IMR-90 (cell line): ENCODE data around the gene TIMM44. TPM values are rescaled to one million over a fixed set of nuclear protein-coding genes. Genes with fewer than 3 reads are reported as not detected.

Source experiments
- ATAC-seq: fragments of 200-7000 bp; cut with Tn5 transposase; 2 replicates; pipeline ENCODE4 v1.9.1; 2020; ENCODE audit warnings: low read depth, mild to moderate bottlenecking, moderate library complexity
- BruUV-seq: library from RNA; stranded (reverse); fragments of 400-500 nt; replicated peaks from 2 replicates; lab custom pipeline; 2021; lab: Mats Ljungman, UMichigan
- CTCF ChIA-PET: fragments of 300-600 bp; formaldehyde crosslinking; extraction: SDS; loops from one replicate; lab custom pipeline; 2021; ENCODE audit warnings: antibody characterized with exemption; lab: Yijun Ruan, JAX
- POLR2A ChIA-PET: fragments of 300-600 bp; sonication (Branson Sonifier 250); formaldehyde crosslinking; loops from one replicate; lab custom pipeline; 2022; ENCODE audit warnings: antibody characterized with exemption; ENCODE audit not compliant: unreplicated experiment; lab: Charles Lee
- DNase-seq: peaks from one replicate; pipeline ENCODE4 v3.0.0; 2013
- H2AFZ ChIP-seq: replicated peaks from 2 replicates; pipeline ENCODE3; 2013; ENCODE audit warnings: low read length, mild to moderate bottlenecking; ENCODE audit not compliant: poor library complexity
- H2AK5ac ChIP-seq: 2 replicates; pipeline ENCODE4 v1.6.1; 2013; ENCODE audit warnings: low read depth, low read length, inconsistent platforms
- H2AK9ac ChIP-seq: replicated peaks from 2 replicates; pipeline ENCODE3; 2013; ENCODE audit warnings: mild to moderate bottlenecking, low read depth, low read length, moderate library complexity; ENCODE audit not compliant: poor library complexity
- H2BK120ac ChIP-seq: 2 replicates; pipeline ENCODE4 v1.6.1; 2013; ENCODE audit warnings: low read depth, low read length, inconsistent platforms
- H2BK15ac ChIP-seq: 3 replicates; pipeline ENCODE4 v1.6.1; 2013; ENCODE audit warnings: low read depth, low read length, inconsistent platforms
- H2BK20ac ChIP-seq: 2 replicates; pipeline ENCODE4 v1.6.1; 2013; ENCODE audit warnings: low read depth, mild to moderate bottlenecking, inconsistent platforms, low read length, moderate library complexity
- H2BK5ac ChIP-seq: 2 replicates; pipeline ENCODE4 v1.6.1; 2013; ENCODE audit warnings: mild to moderate bottlenecking, low read depth, low read length, inconsistent platforms; ENCODE audit not compliant: poor library complexity, severe bottlenecking
- H3K14ac ChIP-seq: replicated peaks from 2 replicates; pipeline ENCODE4 v1.6.1; 2013; ENCODE audit warnings: low read depth, low read length, inconsistent platforms
- H3K18ac ChIP-seq: 2 replicates; pipeline ENCODE4 v1.6.1; 2013; ENCODE audit warnings: low read depth, low read length, control low read depth
- H3K23ac ChIP-seq: 2 replicates; pipeline ENCODE4 v1.6.1; 2013; ENCODE audit warnings: low read depth, low read length, inconsistent platforms
- H3K27ac ChIP-seq: 2 replicates; pipeline ENCODE4 v1.5.1; 2013; ENCODE audit warnings: mild to moderate bottlenecking, control low read depth, low read length; ENCODE audit not compliant: insufficient read depth
- H3K27me3 ChIP-seq: 2 replicates; pipeline ENCODE4 v1.6.1; 2013; ENCODE audit warnings: low read length; ENCODE audit not compliant: control insufficient read depth, insufficient read depth
- H3K36me3 ChIP-seq: 2 replicates; pipeline ENCODE4 v1.6.1; 2013; ENCODE audit warnings: low read length, mixed read lengths; ENCODE audit not compliant: control insufficient read depth, insufficient read depth
- H3K4ac ChIP-seq: 2 replicates; pipeline ENCODE4 v1.6.1; 2013; ENCODE audit warnings: low read depth, low read length, inconsistent platforms
- H3K4me1 ChIP-seq: 2 replicates; pipeline ENCODE4 v1.6.1; 2013; ENCODE audit warnings: low read length, mixed read lengths; ENCODE audit not compliant: control insufficient read depth, insufficient read depth
- H3K4me2 ChIP-seq: 2 replicates; pipeline ENCODE4 v1.6.1; 2013; ENCODE audit warnings: low read depth, mild to moderate bottlenecking, control low read depth, low read length, moderate library complexity
- H3K4me3 ChIP-seq: 2 replicates; pipeline ENCODE4 v1.5.1; 2013; ENCODE audit warnings: low read depth, mild to moderate bottlenecking, control low read depth, low read length, moderate library complexity; ENCODE audit not compliant: insufficient read depth
- H3K56ac ChIP-seq: 2 replicates; pipeline ENCODE4 v1.6.1; 2013; ENCODE audit warnings: low read length, inconsistent platforms; ENCODE audit not compliant: insufficient read depth; ENCODE audit errors: extremely low read depth
- H3K79me1 ChIP-seq, 2 experiments: 2 replicates each; pipeline ENCODE4 v1.6.1; 2013; ENCODE audit warnings: low read length in 2 of 2, inconsistent platforms in 1 of 2, low read depth in 1 of 2
- H3K9ac ChIP-seq: 2 replicates; pipeline ENCODE4 v1.6.1; 2013; ENCODE audit warnings: low read depth, low read length, control low read depth
- H3K9me1 ChIP-seq: 2 replicates; pipeline ENCODE4 v1.6.1; 2013; ENCODE audit warnings: low read length, inconsistent platforms; ENCODE audit not compliant: insufficient read depth
- H3K9me3 ChIP-seq: 2 replicates; pipeline ENCODE4 v1.6.1; 2013; ENCODE audit warnings: low read length; ENCODE audit not compliant: control insufficient read depth, insufficient read depth
- H4K20me1 ChIP-seq: 2 replicates; pipeline ENCODE4 v1.6.1; 2013; ENCODE audit warnings: low read length, inconsistent platforms; ENCODE audit not compliant: insufficient read depth
- H4K5ac ChIP-seq: 2 replicates; pipeline ENCODE4 v1.6.1; 2013; ENCODE audit warnings: mild to moderate bottlenecking, low read depth, low read length, control low read depth
- H4K8ac ChIP-seq, 2 experiments: 2 replicates each; pipeline ENCODE4 v1.6.1; 2013; ENCODE audit warnings: low read depth in 2 of 2, low read length in 2 of 2, control low read depth in 1 of 2, inconsistent platforms in 1 of 2
- H4K91ac ChIP-seq: 2 replicates; pipeline ENCODE4 v1.6.1; 2013; ENCODE audit warnings: low read depth, low read length, inconsistent platforms; ENCODE audit not compliant: insufficient read depth
- BHLHE40 ChIP-seq: fragments of 150-350 bp; IDR thresholded peaks from 2 replicates; pipeline ENCODE4 v1.6.1; 2016; ENCODE audit warnings: mild to moderate bottlenecking, low read depth, low read length
- CEBPB ChIP-seq: IDR thresholded peaks from 2 replicates; pipeline ENCODE4 v1.6.1; 2012; ENCODE audit warnings: low read depth, low read length, improper control_type of control experiment
- CHD1 ChIP-seq: IDR thresholded peaks from 2 replicates; pipeline ENCODE4 v1.6.1; 2012; ENCODE audit warnings: low read depth, low read length, improper control_type of control experiment
- CTCF ChIP-seq: conservative IDR thresholded peaks from 2 replicates; pipeline ENCODE4 v1.5.1; 2012; ENCODE audit warnings: mild to moderate bottlenecking, low read depth, low read length, improper control_type of control experiment
- ELK1 ChIP-seq: fragments of 150-350 bp; IDR thresholded peaks from 2 replicates; pipeline ENCODE4 v1.6.1; 2016; ENCODE audit warnings: low read depth, mild to moderate bottlenecking, low read length, moderate library complexity, borderline replicate concordance
- FOS ChIP-seq: fragments of 150-350 bp; IDR thresholded peaks from 2 replicates; pipeline ENCODE4 v1.6.1; 2016; ENCODE audit warnings: low read depth, low read length
- MAFK ChIP-seq: IDR thresholded peaks from 2 replicates; pipeline ENCODE4 v1.6.1; 2012; ENCODE audit warnings: low read depth, low read length, improper control_type of control experiment
- MAZ ChIP-seq: IDR thresholded peaks from 2 replicates; pipeline ENCODE4 v1.6.1; 2012; ENCODE audit warnings: low read depth, mild to moderate bottlenecking, low read length, improper control_type of control experiment, moderate library complexity, borderline replicate concordance
- MXI1 ChIP-seq: IDR thresholded peaks from 2 replicates; pipeline ENCODE4 v1.6.1; 2012; ENCODE audit warnings: low read depth, mild to moderate bottlenecking, low read length, moderate library complexity, borderline replicate concordance
- NFE2L2 ChIP-seq: fragments of 150-350 bp; IDR thresholded peaks from 2 replicates; pipeline ENCODE4 v1.6.1; 2016; ENCODE audit warnings: low read depth, mild to moderate bottlenecking, low read length
- POLR2A ChIP-seq: IDR thresholded peaks from 2 replicates; pipeline ENCODE4 v1.6.1; 2012; ENCODE audit warnings: mild to moderate bottlenecking, low read depth, low read length
- RAD21 ChIP-seq: IDR thresholded peaks from 2 replicates; pipeline ENCODE4 v1.6.1; 2012; ENCODE audit warnings: low read length, improper control_type of control experiment
- RCOR1 ChIP-seq: IDR thresholded peaks from 2 replicates; pipeline ENCODE4 v1.6.1; 2012; ENCODE audit warnings: mild to moderate bottlenecking, low read length, improper control_type of control experiment; ENCODE audit not compliant: insufficient replicate concordance
- RFX5 ChIP-seq: IDR thresholded peaks from 2 replicates; pipeline ENCODE4 v1.8.0; 2012; ENCODE audit warnings: low read depth, mild to moderate bottlenecking, low read length, moderate library complexity
- SMC3 ChIP-seq: fragments of 150-350 bp; IDR thresholded peaks from 2 replicates; pipeline ENCODE4 v1.6.1; 2016; ENCODE audit warnings: low read depth, mild to moderate bottlenecking, antibody characterized with exemption, low read length, moderate library complexity
- USF2 ChIP-seq: fragments of 150-350 bp; IDR thresholded peaks from 2 replicates; pipeline ENCODE4 v1.6.1; 2017; ENCODE audit warnings: mild to moderate bottlenecking, antibody characterized with exemption, low read length, low read depth
- WGBS, 2 experiments: methylation state at CpG; one replicate each; pipeline versions ENCODE4 v1.1.5 to v1.1.7; 2013; ENCODE audit warnings: missing lambda C conversion rate in 2 of 2; ENCODE audit not compliant: insufficient read length in 1 of 2; ENCODE audit errors: extremely low coverage in 2 of 2; 5-methylcytosine and 5-hydroxymethylcytosine counted together
- dilution Hi-C: fragments of 300-500 bp; cut with HindIII; formaldehyde crosslinking; loops from one replicate; pipeline ENCODE4 v1.14.3; 2018; ENCODE audit warnings: low sequenced_read_pairs; ENCODE audit not compliant: unreplicated experiment
- in situ Hi-C: fragments of 300-500 bp; cut with MboI; formaldehyde crosslinking; loops from 3 replicates; pipeline ENCODE4 v1.14.3; 2019; ENCODE audit warnings: low sequenced_read_pairs, inconsistent platforms, mixed read lengths
- intact Hi-C: fragments of 100-400 bp; cut with micrococcal nuclease; formaldehyde crosslinking; loops from 2 replicates; pipeline ENCODE4 v1.10.0; 2022
- polyA plus RNA-seq, 3 experiments: library from polyadenylated mRNA; depleted of rRNA; stranded (reverse); fragments of >200 nt; gene quantifications; 2 replicates each; pipeline ENCODE4 v1.2.3, GENCODE V29; 2012; ENCODE audit warnings: low replicate concordance in 1 of 3
- total RNA-seq: library from RNA; depleted of rRNA; stranded (reverse); fragments of >200 nt; gene quantifications from 2 replicates; pipeline ENCODE4 v1.2.3, GENCODE V29; 2012

Gene TIMM44
- total and polyA plus RNA-seq, 2 of the 4 experiments (the other 2 are of a cell fraction), result 37.6 to 52.3 TPM

GRCh38 chr19:7955696-7956095, 12.2 kb upstream of the TIMM44 start:
- H4K8ac ChIP-seq, result no peak overlapping the region
- intact Hi-C loops, result no loop called here
- no peak overlapping the region for H3K4me2 ChIP-seq
- BruUV-seq, result no TSS peak
- no peak overlapping the region for H3K56ac ChIP-seq
- H4K20me1 ChIP-seq, result peaks cover 3% of the 10 kb centered on the region
- H3K36me3 ChIP-seq, result peaks cover 14% of the 10 kb centered on the region
- dilution Hi-C loops, result no loop called here
- WGBS, 2 experiments, result 70% methylated on average over 2 of the region's 11 CpGs; no CpG with 5 or more reads in 1 of the 2 experiments
- H3K4ac ChIP-seq, result no peak overlapping the region
- POLR2A ChIA-PET, result interaction anchor here (0.7 kb wide), 1 partner anchor 278 kb away, joined by 10 read pairs; no protein-coding TSS in a partner anchor
- no peaks in the 10 kb centered on the region for H3K9me3 ChIP-seq
- H3K14ac ChIP-seq, result no peak overlapping the region
- 0 out of 4 replicates have a peak, but pooled peaks cover 0 to 3% of the 10 kb centered on the region in 2 experiments for H3K79me1 ChIP-seq
- no peaks in the 10 kb centered on the region for H3K27me3 ChIP-seq
- no peak for TF ChIP-seq CTCF
- TF ChIP-seq CHD1, result no peak
- no peak for TF ChIP-seq ELK1
- no peak for TF ChIP-seq RFX5
- no peak for TF ChIP-seq MXI1
- no peak for TF ChIP-seq RCOR1
- TF ChIP-seq MAZ, result no peak
- TF ChIP-seq POLR2A, result no peak
- no peak for TF ChIP-seq NFE2L2
- TF ChIP-seq BHLHE40, result no peak
- TF ChIP-seq MAFK, result no peak
- TF ChIP-seq USF2, result no peak
- TF ChIP-seq SMC3, result no peak
- no peak for TF ChIP-seq FOS
- no peak for TF ChIP-seq CEBPB
- no peak for TF ChIP-seq RAD21
- no peak overlapping the region for H3K23ac ChIP-seq
- no peak overlapping the region for H3K18ac ChIP-seq
- CTCF ChIA-PET, result interaction anchor here (0.7 kb wide), 1 partner anchor 11 kb away, joined by 3 read pairs; no protein-coding TSS in a partner anchor
- no peak overlapping the region for H3K4me3 ChIP-seq
- ATAC-seq (no peak), DNase-seq (no peak)
- no peak overlapping the region for H2BK5ac ChIP-seq
- H2BK15ac ChIP-seq, result no peak overlapping the region
- in situ Hi-C loops, result no loop called here
- no peak overlapping the region for H4K91ac ChIP-seq
- H2BK20ac ChIP-seq, result no peak overlapping the region
- no peak overlapping the region for H2AFZ ChIP-seq
- peak overlapping the region; percentile 28 for H2AK9ac ChIP-seq
- H2BK120ac ChIP-seq, result no peak overlapping the region
- H4K5ac ChIP-seq, result no peak overlapping the region
- no peak overlapping the region for H3K27ac ChIP-seq
- H3K9ac ChIP-seq, result no peak overlapping the region
- H2AK5ac ChIP-seq, result no peak overlapping the region
- H3K4me1 ChIP-seq, result no peaks in the 10 kb centered on the region; the same call in 1 of the 2 replicates
- no peaks in the 10 kb centered on the region for H3K9me1 ChIP-seq
